ENCODE measurements around the gene DRAM2. TPM values are rescaled to one million over a fixed set of nuclear protein-coding genes. Genes with fewer than 3 reads are reported as not detected.

Gene DRAM2
- total RNA-seq, 1 experiment from 2014 or later = 15.7 TPM

DNA sequence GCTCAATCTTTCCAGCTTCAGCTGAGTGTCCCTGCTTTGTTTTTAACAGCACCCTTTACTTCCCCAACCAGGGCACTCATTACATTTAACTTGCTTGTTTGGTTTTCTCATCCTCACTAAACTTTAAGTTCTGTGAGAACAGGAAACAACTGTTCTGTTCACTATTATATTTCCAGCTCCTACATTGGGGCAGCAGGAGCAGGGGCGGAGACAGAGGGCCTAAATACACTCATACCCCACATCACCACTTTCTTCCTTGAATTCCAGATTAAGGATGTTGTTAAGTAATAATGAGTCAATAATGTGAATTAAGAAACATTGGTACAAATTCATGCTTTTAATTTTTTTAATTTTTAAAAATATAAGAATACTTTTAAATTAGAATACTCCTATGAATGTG lies 6.0 kb downstream of the DRAM2 start:
- no peaks in the 10 kb centered on the region; the same call in 1 of the 2 replicates for H3K36me3 ChIP-seq (ENCODE audit: control insufficient read depth, insufficient read depth, low read length)
- DNase-seq (ENCODE audit: low read depth, low spot score) (no peak), ATAC-seq (no peak)
- H3K4me1 ChIP-seq (ENCODE audit: control insufficient read depth, insufficient read depth, low read length) = peaks cover 2% of the 10 kb centered on the region; the same call in 1 of the 2 replicates
- H3K4me3 ChIP-seq (ENCODE audit: low read depth in 2 of 2, low read length in 2 of 2) = no peak overlapping the region
- no TSS peak for BruUV-seq (replicated peaks)
- H3K9me3 ChIP-seq (ENCODE audit: control insufficient read depth, insufficient read depth, low read depth, low read length) = no peaks in the 10 kb centered on the region
- H3K27me3 ChIP-seq (ENCODE audit: control insufficient read depth, insufficient read depth, low read length) = no peaks in the 10 kb centered on the region
- TF ChIP-seq TCF7L2 (IDR thresholded peaks at IDR 0.05; ENCODE audit: low read depth, low read length) (no peak), SIN3A (IDR thresholded peaks at IDR 0.05; ENCODE audit: borderline replicate concordance, insufficient read depth, low read depth, low read length) (no peak), REST (IDR thresholded peaks at IDR 0.05; ENCODE audit: insufficient read depth in 1 of 2, low read depth in 2 of 2, low read length in 1 of 2) (no peak)
- no peak overlapping the region for H3K27ac ChIP-seq (ENCODE audit: low read length)
- ChIA-PET CTCF (no interaction called here), POLR2A (no interaction called here)
- in situ Hi-C loops (cut with HindIII; ENCODE audit: low pct_unique_long_range_greater_than_20kb, low sequenced_read_pairs) (no loop called here), intact Hi-C loops (cut with micrococcal nuclease; ENCODE audit: unreplicated experiment) (no loop called here)

DNA sequence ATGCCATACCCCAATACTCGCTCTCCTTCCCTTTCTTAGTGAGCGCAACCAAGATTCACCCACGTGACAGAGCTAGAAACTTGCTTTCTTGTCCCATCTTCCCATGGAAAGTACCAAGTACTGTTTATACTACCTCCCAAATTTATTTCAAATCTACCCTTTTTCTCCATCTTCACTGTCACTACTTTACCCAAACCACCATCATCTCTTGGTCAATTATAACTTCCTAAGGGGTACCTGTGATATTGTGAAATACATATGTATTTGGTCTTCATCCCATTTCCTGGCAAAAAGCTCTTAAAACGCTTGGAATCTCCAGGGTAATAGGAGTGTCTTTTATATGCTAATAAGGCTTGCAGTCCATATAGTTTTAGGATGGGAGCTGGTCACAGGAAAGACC lies 8.2 kb downstream of the DRAM2 start:
- POLR2A ChIA-PET = no interaction called here
- no peak for ATAC-seq
- in situ Hi-C loops (cut with HindIII; ENCODE audit: low pct_unique_long_range_greater_than_20kb, low sequenced_read_pairs) = no loop called here
- TF ChIP-seq SIN3A (IDR thresholded peaks at IDR 0.05; ENCODE audit: borderline replicate concordance, insufficient read depth, low read depth, low read length) = no peak
- TF ChIP-seq REST (IDR thresholded peaks at IDR 0.05; ENCODE audit: insufficient read depth in 1 of 2, low read depth in 2 of 2, low read length in 1 of 2) = no peak
- TF ChIP-seq, protein P1, sequence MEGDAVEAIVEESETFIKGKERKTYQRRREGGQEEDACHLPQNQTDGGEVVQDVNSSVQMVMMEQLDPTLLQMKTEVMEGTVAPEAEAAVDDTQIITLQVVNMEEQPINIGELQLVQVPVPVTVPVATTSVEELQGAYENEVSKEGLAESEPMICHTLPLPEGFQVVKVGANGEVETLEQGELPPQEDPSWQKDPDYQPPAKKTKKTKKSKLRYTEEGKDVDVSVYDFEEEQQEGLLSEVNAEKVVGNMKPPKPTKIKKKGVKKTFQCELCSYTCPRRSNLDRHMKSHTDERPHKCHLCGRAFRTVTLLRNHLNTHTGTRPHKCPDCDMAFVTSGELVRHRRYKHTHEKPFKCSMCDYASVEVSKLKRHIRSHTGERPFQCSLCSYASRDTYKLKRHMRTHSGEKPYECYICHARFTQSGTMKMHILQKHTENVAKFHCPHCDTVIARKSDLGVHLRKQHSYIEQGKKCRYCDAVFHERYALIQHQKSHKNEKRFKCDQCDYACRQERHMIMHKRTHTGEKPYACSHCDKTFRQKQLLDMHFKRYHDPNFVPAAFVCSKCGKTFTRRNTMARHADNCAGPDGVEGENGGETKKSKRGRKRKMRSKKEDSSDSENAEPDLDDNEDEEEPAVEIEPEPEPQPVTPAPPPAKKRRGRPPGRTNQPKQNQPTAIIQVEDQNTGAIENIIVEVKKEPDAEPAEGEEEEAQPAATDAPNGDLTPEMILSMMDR (IDR thresholded peaks at IDR 0.05) = no peak
- TF ChIP-seq TCF7L2 (IDR thresholded peaks at IDR 0.05; ENCODE audit: low read depth, low read length) = no peak
- no peak for TF ChIP-seq POLR2AphosphoS5 (IDR thresholded peaks at IDR 0.05; ENCODE audit: low read depth, low read length)
- Histone ChIP-seq H3K9me3 (ENCODE audit: control insufficient read depth, insufficient read depth, low read depth, low read length) (no peaks in the 10 kb centered on the region), H3K36me3 (ENCODE audit: control insufficient read depth, insufficient read depth, low read length) (no peaks in the 10 kb centered on the region; the same call in 1 of the 2 replicates), H3K4me3 (ENCODE audit: low read depth in 2 of 2, low read length in 2 of 2) (no peak overlapping the region), H3K27ac (ENCODE audit: low read length) (no peak overlapping the region), H3K4me1 (ENCODE audit: control insufficient read depth, insufficient read depth, low read length) (no peaks in the 10 kb centered on the region), H3K27me3 (ENCODE audit: control insufficient read depth, insufficient read depth, low read length) (no peaks in the 10 kb centered on the region)
- no TSS peak for BruUV-seq (replicated peaks)
- CTCF ChIA-PET = no interaction called here
- intact Hi-C loops (cut with micrococcal nuclease; ENCODE audit: unreplicated experiment) = no loop called here
- no peak for DNase-seq (ENCODE audit: low read depth, low spot score)

Measured in Panc1 (cell line).